ENCODE results near the gene SPEN. TPM values are rescaled to one million over a fixed set of nuclear protein-coding genes. Genes with fewer than 3 reads are reported as not detected.
"Not testable (repeated sequence)": the region's sequence is repeated elsewhere in the genome, so short reads cannot be mapped to it uniquely, and the experiment has no call there.

The SPEN gene
- total RNA-seq, 1 experiment from 2014 or later = 58.3 TPM

DNA sequence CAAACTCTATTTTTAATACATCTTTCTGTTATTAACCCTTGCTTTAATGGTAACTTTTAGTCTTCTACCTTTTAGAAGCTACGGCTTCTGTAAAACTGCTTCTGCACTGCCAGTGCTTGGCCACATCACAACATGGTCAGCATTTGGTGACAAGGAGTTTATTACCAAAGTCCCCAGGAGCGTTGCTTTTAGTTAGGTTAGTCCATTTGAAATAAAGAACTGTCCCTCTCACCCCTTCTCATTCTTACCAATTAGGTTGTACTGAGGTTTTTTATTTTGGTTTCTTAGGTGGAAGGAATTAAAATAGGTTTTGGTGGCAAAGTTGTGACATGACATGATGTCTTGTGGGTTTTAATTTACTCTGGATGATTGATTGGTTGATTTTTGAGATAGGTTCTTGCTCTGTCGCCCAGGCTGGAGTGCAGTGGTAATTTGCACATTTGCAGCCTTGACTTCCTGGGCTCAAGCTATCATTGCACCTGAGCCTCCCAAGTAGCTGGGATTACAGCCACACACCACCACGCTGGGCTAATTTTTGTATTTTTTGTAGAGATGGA lies 39.2 kb downstream of the SPEN start:
- no TSS peak for BruUV-seq (replicated peaks)
- peak overlapping the region; percentile 21 to 57 for H3K4me3 ChIP-seq (ENCODE audit: low read depth in 2 of 2, low read length in 2 of 2)
- POLR2A ChIA-PET = interaction anchor here (0.6 kb wide), 2 partner anchors 26 to 52 kb away, joined by 3 to 4 read pairs; no protein-coding TSS in a partner anchor
- no peaks in the 10 kb centered on the region for H3K9me3 ChIP-seq (ENCODE audit: control insufficient read depth, insufficient read depth, low read depth, low read length)
- in situ Hi-C loops (cut with HindIII; ENCODE audit: low pct_unique_long_range_greater_than_20kb, low sequenced_read_pairs) = no loop called here
- peak overlapping the region; percentile 14; the same call in 1 of the 2 replicates for H3K27ac ChIP-seq (ENCODE audit: low read length)
- CTCF ChIA-PET = no interaction called here
- ATAC-seq (peak; percentile 39), DNase-seq (ENCODE audit: low read depth, low spot score) (no peak)
- no peaks in the 10 kb centered on the region for H3K27me3 ChIP-seq (ENCODE audit: control insufficient read depth, insufficient read depth, low read length)
- intact Hi-C loops (cut with micrococcal nuclease; ENCODE audit: unreplicated experiment) = no loop called here
- TF ChIP-seq REST (IDR thresholded peaks at IDR 0.05; ENCODE audit: insufficient read depth in 1 of 2, low read depth in 2 of 2, low read length in 1 of 2) (no peak), POLR2AphosphoS5 (IDR thresholded peaks at IDR 0.05; ENCODE audit: low read depth, low read length) (no peak), SIN3A (IDR thresholded peaks at IDR 0.05; ENCODE audit: borderline replicate concordance, insufficient read depth, low read depth, low read length) (no peak)
- TF ChIP-seq, protein P1, sequence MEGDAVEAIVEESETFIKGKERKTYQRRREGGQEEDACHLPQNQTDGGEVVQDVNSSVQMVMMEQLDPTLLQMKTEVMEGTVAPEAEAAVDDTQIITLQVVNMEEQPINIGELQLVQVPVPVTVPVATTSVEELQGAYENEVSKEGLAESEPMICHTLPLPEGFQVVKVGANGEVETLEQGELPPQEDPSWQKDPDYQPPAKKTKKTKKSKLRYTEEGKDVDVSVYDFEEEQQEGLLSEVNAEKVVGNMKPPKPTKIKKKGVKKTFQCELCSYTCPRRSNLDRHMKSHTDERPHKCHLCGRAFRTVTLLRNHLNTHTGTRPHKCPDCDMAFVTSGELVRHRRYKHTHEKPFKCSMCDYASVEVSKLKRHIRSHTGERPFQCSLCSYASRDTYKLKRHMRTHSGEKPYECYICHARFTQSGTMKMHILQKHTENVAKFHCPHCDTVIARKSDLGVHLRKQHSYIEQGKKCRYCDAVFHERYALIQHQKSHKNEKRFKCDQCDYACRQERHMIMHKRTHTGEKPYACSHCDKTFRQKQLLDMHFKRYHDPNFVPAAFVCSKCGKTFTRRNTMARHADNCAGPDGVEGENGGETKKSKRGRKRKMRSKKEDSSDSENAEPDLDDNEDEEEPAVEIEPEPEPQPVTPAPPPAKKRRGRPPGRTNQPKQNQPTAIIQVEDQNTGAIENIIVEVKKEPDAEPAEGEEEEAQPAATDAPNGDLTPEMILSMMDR (IDR thresholded peaks at IDR 0.05) = no peak
- peaks cover 32% of the 10 kb centered on the region for H3K4me1 ChIP-seq (ENCODE audit: control insufficient read depth, insufficient read depth, low read length)
- no peaks in the 10 kb centered on the region for H3K36me3 ChIP-seq (ENCODE audit: control insufficient read depth, insufficient read depth, low read length)

DNA sequence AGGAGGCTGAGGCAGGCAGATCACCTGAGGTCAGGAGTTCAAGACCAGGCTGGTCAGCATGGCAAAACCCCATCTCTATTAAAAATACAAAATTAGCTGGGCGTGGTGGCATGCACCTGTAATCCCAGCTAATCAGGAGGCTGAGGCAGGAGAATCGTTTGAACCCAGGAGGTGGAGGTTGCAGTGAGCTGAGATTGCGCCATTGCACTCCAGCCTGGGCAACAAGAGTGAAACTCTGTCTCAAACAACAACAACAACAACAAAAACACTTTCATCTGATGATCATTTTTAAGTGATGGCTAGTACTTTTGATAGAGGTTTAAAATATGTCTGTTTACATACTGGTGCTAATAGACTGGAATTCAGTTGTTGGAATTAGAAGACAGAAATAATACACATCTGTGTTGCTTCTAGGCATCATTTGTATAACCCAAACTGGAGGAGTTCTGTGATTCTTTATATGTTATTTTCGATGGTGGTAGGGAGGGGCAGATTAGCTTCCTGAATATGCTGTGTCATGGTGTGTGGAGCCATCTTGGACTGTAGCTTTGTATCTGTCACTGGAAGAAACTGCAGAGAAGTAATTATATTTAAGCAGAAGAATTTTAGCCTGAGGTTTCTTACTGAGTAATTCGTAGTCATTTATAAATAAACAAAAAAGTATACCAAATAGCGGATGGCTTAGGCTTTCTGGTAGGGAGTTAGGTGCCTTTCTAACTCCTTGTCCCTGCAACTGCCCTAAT lies 45.5 kb downstream of the SPEN start:
- H3K36me3 ChIP-seq (ENCODE audit: control insufficient read depth, insufficient read depth, low read length); H3K4me3 ChIP-seq (ENCODE audit: low read depth in 2 of 2, low read length in 2 of 2); H3K9me3 ChIP-seq (ENCODE audit: control insufficient read depth, insufficient read depth, low read depth, low read length); H3K4me1 ChIP-seq (ENCODE audit: control insufficient read depth, insufficient read depth, low read length); POLR2A ChIA-PET; CTCF ChIA-PET; in situ Hi-C loops (cut with HindIII; ENCODE audit: low pct_unique_long_range_greater_than_20kb, low sequenced_read_pairs); BruUV-seq (replicated peaks); intact Hi-C loops (cut with micrococcal nuclease; ENCODE audit: unreplicated experiment); H3K27me3 ChIP-seq (ENCODE audit: control insufficient read depth, insufficient read depth, low read length); DNase-seq (ENCODE audit: low read depth, low spot score): not testable (repeated sequence)
- peak; percentile 46; the same call in 1 of the 2 replicates for ATAC-seq
- peak overlapping the region; percentile 60 for H3K27ac ChIP-seq (ENCODE audit: low read length)

- BruUV-seq (replicated peaks) = no TSS peak
- ATAC-seq (no peak), DNase-seq (ENCODE audit: low read depth, low spot score) (no peak)
- H3K36me3 ChIP-seq (ENCODE audit: control insufficient read depth, insufficient read depth, low read length) = no peaks in the 10 kb centered on the region
- ChIA-PET CTCF (no interaction called here), POLR2A (no interaction called here)
- peaks cover 2% of the 10 kb centered on the region; the same call in 1 of the 2 replicates for H3K4me1 ChIP-seq (ENCODE audit: control insufficient read depth, insufficient read depth, low read length)
- no peaks in the 10 kb centered on the region for H3K9me3 ChIP-seq (ENCODE audit: control insufficient read depth, insufficient read depth, low read depth, low read length)
- no peaks in the 10 kb centered on the region for H3K27me3 ChIP-seq (ENCODE audit: control insufficient read depth, insufficient read depth, low read length)
- in situ Hi-C loops (cut with HindIII; ENCODE audit: low pct_unique_long_range_greater_than_20kb, low sequenced_read_pairs) (no loop called here), intact Hi-C loops (cut with micrococcal nuclease; ENCODE audit: unreplicated experiment) (no loop called here)
- no peak overlapping the region for H3K4me3 ChIP-seq (ENCODE audit: low read depth in 2 of 2, low read length in 2 of 2)
- TF ChIP-seq, protein P1 (IDR thresholded peaks at IDR 0.05) = no peak
- TF ChIP-seq SIN3A (IDR thresholded peaks at IDR 0.05; ENCODE audit: borderline replicate concordance, insufficient read depth, low read depth, low read length) (no peak), TCF7L2 (IDR thresholded peaks at IDR 0.05; ENCODE audit: low read depth, low read length) (no peak), REST (IDR thresholded peaks at IDR 0.05; ENCODE audit: insufficient read depth in 1 of 2, low read depth in 2 of 2, low read length in 1 of 2) (no peak), POLR2AphosphoS5 (IDR thresholded peaks at IDR 0.05; ENCODE audit: low read depth, low read length) (no peak)
- H3K27ac ChIP-seq (ENCODE audit: low read length) = no peak overlapping the region
Observed at GRCh38 chr1:15895233-15895632, 47.7 kb downstream of the SPEN start.

Measured in Panc1 (cell line).